ENCODE measurements around the gene CCDC197. TPM values are rescaled to one million over a fixed set of nuclear protein-coding genes. Genes with fewer than 3 reads are reported as not detected.

Gene CCDC197
- total and polyA plus RNA-seq, 9 donors, result not detected

DNA sequence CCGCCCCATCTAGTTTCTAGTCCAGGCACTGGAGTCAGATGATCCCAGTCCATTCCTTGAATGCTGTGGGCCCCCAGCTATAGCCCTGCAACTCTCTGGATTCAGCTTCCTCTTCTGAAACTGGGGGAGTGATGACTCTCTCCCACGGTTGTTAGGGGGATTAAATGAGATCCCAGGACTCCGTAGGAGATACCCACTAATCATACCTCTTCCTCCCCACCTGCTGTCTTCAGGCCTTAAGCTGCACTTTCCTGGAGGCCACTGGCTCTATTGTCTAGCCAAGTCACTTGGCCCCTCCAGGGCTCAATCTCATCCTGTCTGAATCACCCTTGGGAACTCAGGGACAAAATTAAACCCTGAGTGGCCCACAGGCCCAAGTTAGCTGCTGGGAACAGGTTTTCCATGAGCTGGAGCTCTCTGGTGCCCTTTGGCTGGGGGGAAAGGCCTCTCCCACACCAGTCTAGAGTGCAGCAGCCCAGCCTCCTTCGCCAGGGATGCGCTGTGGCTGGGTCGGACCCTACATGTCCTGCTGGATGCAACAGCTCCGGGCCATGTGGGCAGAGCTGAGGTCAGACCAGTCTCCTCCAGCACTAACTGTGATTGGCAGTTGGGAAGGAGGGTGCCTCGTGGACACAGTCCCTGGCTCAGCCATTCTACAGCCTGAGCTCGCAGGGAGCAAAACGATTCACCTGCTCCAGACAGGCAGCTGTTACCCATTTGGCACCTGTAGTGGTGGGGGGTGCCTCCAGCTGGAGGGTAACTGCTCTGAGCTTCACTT, 14.7 kb upstream of the CCDC197 start:
- 77 to 78% (median 77%) methylated on average over 9 to 10 of the region's 10 CpGs for WGBS, 3 donors
- intact Hi-C loops (cut with DNase I), result no loop called here
- Histone ChIP-seq H3K9me3 (no peaks in the 10 kb centered on the region), H3K27ac (no peak overlapping the region), H3K4me3 (no peak overlapping the region), H3K4me1 (ENCODE audit: insufficient read depth) (peaks cover 2% of the 10 kb centered on the region), H3K36me3 (no peaks in the 10 kb centered on the region), H3K27me3 (no peaks in the 10 kb centered on the region)
- no peak for DNase-seq
- no peak for TF ChIP-seq POLR2A (IDR thresholded peaks at IDR 0.05)
- no peak for TF ChIP-seq EP300 (IDR thresholded peaks at IDR 0.05)
- TF ChIP-seq, protein P1, sequence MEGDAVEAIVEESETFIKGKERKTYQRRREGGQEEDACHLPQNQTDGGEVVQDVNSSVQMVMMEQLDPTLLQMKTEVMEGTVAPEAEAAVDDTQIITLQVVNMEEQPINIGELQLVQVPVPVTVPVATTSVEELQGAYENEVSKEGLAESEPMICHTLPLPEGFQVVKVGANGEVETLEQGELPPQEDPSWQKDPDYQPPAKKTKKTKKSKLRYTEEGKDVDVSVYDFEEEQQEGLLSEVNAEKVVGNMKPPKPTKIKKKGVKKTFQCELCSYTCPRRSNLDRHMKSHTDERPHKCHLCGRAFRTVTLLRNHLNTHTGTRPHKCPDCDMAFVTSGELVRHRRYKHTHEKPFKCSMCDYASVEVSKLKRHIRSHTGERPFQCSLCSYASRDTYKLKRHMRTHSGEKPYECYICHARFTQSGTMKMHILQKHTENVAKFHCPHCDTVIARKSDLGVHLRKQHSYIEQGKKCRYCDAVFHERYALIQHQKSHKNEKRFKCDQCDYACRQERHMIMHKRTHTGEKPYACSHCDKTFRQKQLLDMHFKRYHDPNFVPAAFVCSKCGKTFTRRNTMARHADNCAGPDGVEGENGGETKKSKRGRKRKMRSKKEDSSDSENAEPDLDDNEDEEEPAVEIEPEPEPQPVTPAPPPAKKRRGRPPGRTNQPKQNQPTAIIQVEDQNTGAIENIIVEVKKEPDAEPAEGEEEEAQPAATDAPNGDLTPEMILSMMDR (IDR thresholded peaks at IDR 0.05), result no peak

DNA sequence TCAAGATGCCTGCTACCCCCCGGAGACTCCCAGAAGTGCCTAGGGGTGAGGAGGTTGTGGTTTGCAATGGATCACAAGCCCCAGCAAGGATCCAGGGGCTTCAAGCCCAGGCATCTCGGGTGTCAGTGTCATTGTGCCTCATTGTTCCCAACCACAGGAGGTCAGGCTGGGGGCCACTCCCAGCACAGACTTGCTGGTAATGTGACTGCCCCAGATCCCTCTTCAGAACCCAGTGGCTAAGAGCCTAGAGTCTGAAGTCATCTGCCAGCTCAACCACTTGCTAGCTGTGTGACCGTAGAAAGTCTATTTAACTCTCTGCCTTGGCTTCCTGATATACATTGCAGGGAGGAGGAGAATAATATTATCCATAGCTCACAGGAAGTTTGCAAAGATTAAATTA, 13.0 kb upstream of the CCDC197 start:
- peaks cover 2% of the 10 kb centered on the region for H3K4me1 ChIP-seq (ENCODE audit: insufficient read depth)
- WGBS, 3 donors, result 81 to 90% (median 83%) methylated on average over 3 of the region's 3 CpGs

DNA sequence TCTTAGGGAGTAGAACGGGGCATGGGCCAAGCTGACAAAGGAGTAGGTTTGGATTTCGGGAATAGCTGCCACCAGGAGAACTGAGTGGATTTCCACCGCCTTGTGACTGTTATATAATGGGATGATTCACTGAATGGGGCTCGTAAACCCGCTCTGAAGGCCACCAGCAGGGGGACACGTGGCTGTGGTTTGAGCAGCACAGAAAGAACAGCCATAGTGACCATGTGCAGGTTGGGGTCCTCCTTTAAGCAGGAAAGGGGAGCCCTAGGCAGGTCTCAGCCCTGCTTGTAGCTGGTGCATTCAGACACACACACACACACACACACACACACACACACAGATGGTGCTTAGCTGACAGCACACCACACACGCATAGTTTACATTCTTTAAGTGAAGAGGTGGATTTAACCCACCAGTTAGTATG, 12.1 kb upstream of the CCDC197 start:
- Histone ChIP-seq H3K9me3 (no peaks in the 10 kb centered on the region), H3K36me3 (no peaks in the 10 kb centered on the region), H3K4me1 (ENCODE audit: insufficient read depth) (peaks cover 2% of the 10 kb centered on the region), H3K27ac (no peak overlapping the region), H3K27me3 (no peaks in the 10 kb centered on the region), H3K4me3 (no peak overlapping the region)
- 18 to 29% (median 24%) methylated on average over 7 of the region's 7 CpGs for WGBS, 3 donors
- intact Hi-C loops (cut with DNase I), result no loop called here
- TF ChIP-seq, protein P1 (IDR thresholded peaks at IDR 0.05), result no peak
- TF ChIP-seq POLR2A (IDR thresholded peaks at IDR 0.05) (no peak), EP300 (IDR thresholded peaks at IDR 0.05) (no peak)
- DNase-seq, result peak in 2 of 5 donors; percentile 39 to 45

More for the DNA sequence above, 13.0 kb upstream of the CCDC197 start:
- Histone ChIP-seq H3K27ac (no peak overlapping the region), H3K27me3 (no peaks in the 10 kb centered on the region), H3K36me3 (no peaks in the 10 kb centered on the region), H3K4me3 (no peak overlapping the region), H3K9me3 (no peaks in the 10 kb centered on the region)
- no peak for DNase-seq
- no peak for TF ChIP-seq EP300 (IDR thresholded peaks at IDR 0.05)
- TF ChIP-seq, protein P1 (IDR thresholded peaks at IDR 0.05), result no peak
- no peak for TF ChIP-seq POLR2A (IDR thresholded peaks at IDR 0.05)
- intact Hi-C loops (cut with DNase I), result no loop called here

DNA sequence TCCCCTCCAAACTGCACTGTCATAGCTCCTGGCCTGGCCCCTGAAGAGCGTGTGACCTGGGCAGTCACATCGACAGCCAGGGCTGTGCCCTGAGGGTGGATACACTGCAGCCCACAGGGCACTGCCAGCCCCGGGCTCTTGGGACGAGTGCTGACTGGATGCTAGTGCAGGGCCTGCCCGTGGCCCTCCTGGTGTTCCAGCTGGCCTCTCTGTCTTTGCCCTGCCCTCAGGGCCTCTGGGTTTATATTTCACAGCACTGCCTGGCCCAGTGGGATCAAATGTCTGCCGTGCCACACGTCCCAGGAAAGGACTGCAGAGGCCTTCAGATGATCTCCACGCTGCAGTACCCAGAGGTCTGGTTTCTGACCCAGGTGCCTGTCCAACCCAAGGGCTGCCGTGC, 10.1 kb upstream of the CCDC197 start:
- DNase-seq, result no peak
- Histone ChIP-seq H3K9me3 (no peaks in the 10 kb centered on the region), H3K27ac (no peak overlapping the region), H3K4me3 (no peak overlapping the region), H3K36me3 (no peaks in the 10 kb centered on the region), H3K4me1 (ENCODE audit: insufficient read depth) (peaks cover 2% of the 10 kb centered on the region), H3K27me3 (no peaks in the 10 kb centered on the region)
- WGBS, 3 donors, result 76 to 89% (median 83%) methylated on average over 9 of the region's 9 CpGs
- TF ChIP-seq EP300 (IDR thresholded peaks at IDR 0.05) (no peak), POLR2A (IDR thresholded peaks at IDR 0.05) (no peak)
- TF ChIP-seq, protein P1 (IDR thresholded peaks at IDR 0.05), result no peak
- intact Hi-C loops (cut with DNase I), result no loop called here

All from ovary (tissue), 9 donors.